ENCODE measurements around the gene METRNL.

GRCh38 chr17:83047182-83047478 lies 32.3 kb upstream of the METRNL start:
- TF ChIP-seq CTCF (IDR thresholded peaks at IDR 0.05) (no peak), ZFX (IDR thresholded peaks at IDR 0.05; ENCODE audit: borderline replicate concordance) (no peak)

Data from 22Rv1 (cell line).